GM23338 (cell line): ENCODE results near the gene MAMDC2.

Experiments
- CREB1 ChIP-seq: fragments of 250-450 bp; sonication (Bioruptor Pico); IDR thresholded peaks from 2 replicates; pipeline ENCODE4 v1.5.0; 2020; ENCODE audit warnings: low read depth, mild to moderate bottlenecking, moderate library complexity
- CTCF ChIP-seq, 2 experiments: fragments of 200-600 bp in 1 of 2; sonication (generic) in 1 of 2; conservative IDR thresholded peaks; 2 replicates each; pipeline versions ENCODE4 v1.5.1 to v1.6.1; 2016 to 2017; ENCODE audit warnings: antibody characterized with exemption in 2 of 2, low read depth in 2 of 2, mild to moderate bottlenecking in 2 of 2, moderate library complexity in 1 of 2
- ETS1 ChIP-seq: IDR thresholded peaks from 2 replicates; pipeline ENCODE4 v1.6.1; 2016; ENCODE audit warnings: antibody characterized with exemption
- EZH2 ChIP-seq: fragments of 200-600 bp; sonication (generic); IDR thresholded peaks from one replicate; pipeline ENCODE4 v1.8.0; 2017; ENCODE audit warnings: antibody characterized with exemption, mild to moderate bottlenecking, low read depth; ENCODE audit not compliant: unreplicated experiment
- EZH2phosphoT487 ChIP-seq: fragments of 200-600 bp; sonication (generic); IDR thresholded peaks from one replicate; pipeline ENCODE4 v1.8.1; 2018; ENCODE audit warnings: antibody characterized with exemption; ENCODE audit not compliant: unreplicated experiment
- JUNB ChIP-seq: IDR thresholded peaks from one replicate; pipeline ENCODE4 v1.6.1; 2016; ENCODE audit warnings: antibody characterized with exemption; ENCODE audit not compliant: unreplicated experiment
- POLR2AphosphoS5 ChIP-seq: IDR thresholded peaks from 2 replicates; pipeline ENCODE4 v1.6.1; 2016; ENCODE audit warnings: antibody characterized with exemption, low read depth
- REST ChIP-seq: IDR thresholded peaks from one replicate; pipeline ENCODE4 v1.6.1; 2018; ENCODE audit warnings: antibody characterized with exemption; ENCODE audit not compliant: unreplicated experiment
- STAT1 ChIP-seq: IDR thresholded peaks from one replicate; pipeline ENCODE4 v1.6.1; 2016; ENCODE audit warnings: antibody characterized with exemption; ENCODE audit not compliant: unreplicated experiment

GRCh38 chr9:70220216-70220615 is 176.6 kb downstream of the MAMDC2 start:
- no peak for TF ChIP-seq JUNB
- no peak for TF ChIP-seq CTCF (conservative IDR thresholded peaks at IDR 0.05; ENCODE audit: low read depth in 2 of 2)
- no peak for TF ChIP-seq EZH2
- TF ChIP-seq REST, result no peak
- TF ChIP-seq CREB1 (CRISPR knock-in tag), result no peak
- TF ChIP-seq POLR2AphosphoS5, result no peak
- TF ChIP-seq EZH2phosphoT487, result no peak
- TF ChIP-seq STAT1, result no peak
- no peak for TF ChIP-seq ETS1
